Fibroblast of skin of left quadriceps (primary cell): Measurements from ENCODE around the gene S100PBP.

Source experiments
- DNase-seq, 2 experiments: peaks; one replicate each; pipeline ENCODE4 v3.0.0-alpha.2; 2013; ENCODE audit warnings: low read depth in 2 of 2

The S100PBP gene

GRCh38 chr1:32869923-32870614 lies 52.6 kb downstream of the S100PBP start:
- DNase-seq = no peak

GRCh38 chr1:32870615-32871363 lies 53.3 kb downstream of the S100PBP start, which contains the start of gene FNDC5:
Gene FNDC5, minus strand, starts transcription at chr1:32870912.
- DNase-seq = no peak

GRCh38 chr1:32871364-32872191 lies 54.1 kb downstream of the S100PBP start:
- DNase-seq = no peak

GRCh38 chr1:32872192-32872460 lies 54.7 kb downstream of the S100PBP start:
- DNase-seq = no peak

- DNase-seq = no peak
These were observed 56.0 kb downstream of the S100PBP start for GRCh38 chr1:32873484-32873883.

GRCh38 chr1:32874860-32875752 lies 57.7 kb downstream of the S100PBP start:
- no peak for DNase-seq

- DNase-seq = no peak
These were observed 59.1 kb downstream of the S100PBP start for GRCh38 chr1:32876341-32877210.

GRCh38 chr1:32877211-32878110 lies 60.0 kb downstream of the S100PBP start:
- no peak for DNase-seq

GRCh38 chr1:32878183-32878582 lies 60.7 kb downstream of the S100PBP start:
- no peak for DNase-seq

GRCh38 chr1:32878637-32879041 lies 61.2 kb downstream of the S100PBP start:
- no peak for DNase-seq

- no peak for DNase-seq
These were observed 63.8 kb downstream of the S100PBP start for GRCh38 chr1:32881291-32881690.

- no peak for DNase-seq
These were observed 64.7 kb downstream of the S100PBP start for GRCh38 chr1:32881871-32882850.

- no peak for DNase-seq
These were observed 66.0 kb downstream of the S100PBP start for GRCh38 chr1:32883338-32884031.

- no peak for DNase-seq
These were observed 66.5 kb downstream of the S100PBP start for GRCh38 chr1:32884032-32884372.

GRCh38 chr1:32884726-32885125 lies 67.3 kb downstream of the S100PBP start:
- no peak for DNase-seq

- DNase-seq = no peak
These were observed 68.2 kb downstream of the S100PBP start for GRCh38 chr1:32885676-32886003.

GRCh38 chr1:32886004-32886827 lies 68.8 kb downstream of the S100PBP start, which contains the start of gene HPCA:
Gene HPCA, plus strand, starts transcription at chr1:32886491. Its CDS starts 2,408 bp downstream, at chr1:32888899.
- DNase-seq = no peak
